ENCODE data around the gene PIP4K2A.

PIP4K2A gene

GRCh38 chr10:22489975-22490374, 224.4 kb downstream of the PIP4K2A start:
- DNase-seq, result no peak

- DNase-seq, result no peak
Measured at GRCh38 chr10:22489467-22489866, 224.9 kb downstream of the PIP4K2A start.

DNA sequence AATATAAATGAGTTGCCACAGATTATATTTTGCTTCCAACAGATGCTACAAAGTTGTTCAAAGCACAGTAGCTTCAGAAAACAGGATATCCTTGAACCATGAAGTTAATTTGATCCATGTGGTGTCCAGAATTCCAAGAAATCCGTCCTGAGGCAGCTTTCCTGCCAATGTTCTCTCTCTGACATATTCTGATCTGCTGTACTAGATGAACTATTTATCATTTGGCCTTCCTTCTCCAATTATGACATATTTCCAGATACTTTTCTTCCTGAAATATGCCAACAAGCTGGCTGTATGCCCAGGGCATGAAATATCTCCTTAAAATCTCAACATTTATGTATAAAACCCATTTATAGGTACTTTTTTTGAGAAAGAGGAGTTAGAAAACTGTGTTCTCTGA, 227.9 kb downstream of the PIP4K2A start:
- DNase-seq, result no peak
